Mesenchymal stem cell (in vitro differentiated cells and primary cell): ENCODE results near the gene COL18A1.

Experiments used
- DNase-seq: peaks from one replicate; pipeline ENCODE4 v3.0.0-alpha.2; 2013
- H2AFZ ChIP-seq: one replicate; pipeline ENCODE4 v1.6.1; 2013; ENCODE audit warnings: low read depth, mild to moderate bottlenecking, control low read depth, inconsistent platforms, low read length, moderate library complexity
- H2AK5ac ChIP-seq: 2 replicates; pipeline ENCODE4 v1.6.1; 2013; ENCODE audit warnings: low read length, moderate library complexity, mild to moderate bottlenecking, inconsistent platforms; ENCODE audit not compliant: severe bottlenecking
- H2BK120ac ChIP-seq: one replicate; pipeline ENCODE4 v1.6.1; 2013; ENCODE audit warnings: low read depth, mild to moderate bottlenecking, inconsistent platforms, low read length, moderate library complexity
- H2BK12ac ChIP-seq, 2 experiments: one replicate each; pipeline ENCODE4 v1.6.1; 2013; ENCODE audit warnings: inconsistent platforms in 2 of 2, low read length in 2 of 2, mild to moderate bottlenecking in 2 of 2, moderate library complexity in 2 of 2, control low read depth in 1 of 2
- H2BK15ac ChIP-seq: one replicate; pipeline ENCODE4 v1.6.1; 2013; ENCODE audit warnings: mild to moderate bottlenecking, low read depth, inconsistent platforms; ENCODE audit not compliant: poor library complexity, severe bottlenecking
- H2BK5ac ChIP-seq: 2 replicates; pipeline ENCODE4 v1.6.1; 2013; ENCODE audit warnings: low read depth, mild to moderate bottlenecking, low read length, control low read depth, inconsistent platforms; ENCODE audit not compliant: poor library complexity, severe bottlenecking
- H3K14ac ChIP-seq, 2 experiments: one replicate each; pipeline ENCODE4 v1.6.1; 2013; ENCODE audit warnings: inconsistent platforms in 2 of 2, low read length in 2 of 2, control low read depth in 1 of 2, mild to moderate bottlenecking in 1 of 2, moderate library complexity in 1 of 2
- H3K18ac ChIP-seq, 2 experiments: one replicate each; pipeline ENCODE4 v1.6.1; 2013; ENCODE audit warnings: inconsistent platforms in 2 of 2, low read length in 2 of 2, control low read depth in 1 of 2, low read depth in 1 of 2, mild to moderate bottlenecking in 1 of 2
- H3K23ac ChIP-seq, 2 experiments: one replicate each; pipeline ENCODE4 v1.6.1; 2013; ENCODE audit warnings: inconsistent platforms in 2 of 2, low read length in 2 of 2, mild to moderate bottlenecking in 2 of 2, moderate library complexity in 2 of 2, control low read depth in 1 of 2
- H3K27ac ChIP-seq: 2 replicates; pipeline ENCODE4 v1.5.1; 2013; ENCODE audit warnings: mild to moderate bottlenecking, moderate library complexity, low read length, control low read depth, inconsistent platforms; ENCODE audit not compliant: poor library complexity, severe bottlenecking
- H3K27me3 ChIP-seq, 2 experiments: 2 replicates each; pipeline versions ENCODE4 v1.6.1 to v1.7.0; 2013; ENCODE audit warnings: low read length in 2 of 2, mild to moderate bottlenecking in 2 of 2, moderate library complexity in 2 of 2, control low read depth in 1 of 2, inconsistent platforms in 1 of 2; ENCODE audit not compliant: control insufficient read depth in 1 of 2, insufficient read depth in 1 of 2
- H3K36me3 ChIP-seq, 2 experiments: 2 replicates each; pipeline versions ENCODE4 v1.6.1 to v1.7.0; 2013; ENCODE audit warnings: low read length in 2 of 2, control low read depth in 1 of 2, inconsistent platforms in 1 of 2, low read depth in 1 of 2, mild to moderate bottlenecking in 1 of 2; ENCODE audit not compliant: insufficient read depth in 2 of 2, control insufficient read depth in 1 of 2
- H3K4ac ChIP-seq, 2 experiments: one replicate each; pipeline ENCODE4 v1.6.1; 2013; ENCODE audit warnings: inconsistent platforms in 2 of 2, low read length in 2 of 2, mild to moderate bottlenecking in 2 of 2, moderate library complexity in 2 of 2, control low read depth in 1 of 2, low read depth in 1 of 2
- H3K4me1 ChIP-seq: 2 replicates; pipeline ENCODE4 v1.6.1; 2013; ENCODE audit warnings: low read depth, low read length, control low read depth; ENCODE audit not compliant: control insufficient read depth, insufficient read depth
- H3K4me2 ChIP-seq: 2 replicates; pipeline ENCODE4 v1.6.1; 2013; ENCODE audit warnings: low read length, mild to moderate bottlenecking, inconsistent platforms; ENCODE audit not compliant: poor library complexity, severe bottlenecking
- H3K4me3 ChIP-seq, 2 experiments: 2 replicates each; pipeline versions ENCODE4 v1.5.1 to v1.7.0; 2013; ENCODE audit warnings: low read length in 2 of 2, mild to moderate bottlenecking in 2 of 2, control low read depth in 1 of 2, low read depth in 1 of 2; ENCODE audit not compliant: insufficient read depth in 1 of 2
- H3K79me1 ChIP-seq: replicated peaks from 2 replicates; pipeline ENCODE4 v1.6.1; 2013; ENCODE audit warnings: mild to moderate bottlenecking, control low read depth, low read length, inconsistent platforms; ENCODE audit not compliant: poor library complexity, severe bottlenecking
- H3K9ac ChIP-seq: 2 replicates; pipeline ENCODE4 v1.7.0; 2013; ENCODE audit warnings: mild to moderate bottlenecking, low read length, moderate library complexity
- H3K9me3 ChIP-seq: 2 replicates; pipeline ENCODE4 v1.7.0; 2013; ENCODE audit warnings: mild to moderate bottlenecking, low read length; ENCODE audit not compliant: control insufficient read depth
- H4K8ac ChIP-seq: one replicate; pipeline ENCODE4 v1.6.1; 2013; ENCODE audit warnings: inconsistent platforms, mild to moderate bottlenecking, low read length, moderate library complexity
- H4K91ac ChIP-seq: one replicate; pipeline ENCODE4 v1.6.1; 2013; ENCODE audit warnings: mild to moderate bottlenecking, low read length, inconsistent platforms
- WGBS: methylation state at CpG from one replicate; pipeline ENCODE4 v1.1.7; 2013; ENCODE audit warnings: mixed read lengths; 5-methylcytosine and 5-hydroxymethylcytosine counted together

Gene COL18A1

GRCh38 chr21:45481977-45482898, 77.3 kb downstream of the COL18A1 start:
- no peak overlapping the region for H3K18ac ChIP-seq
- H3K4me2 ChIP-seq = no peak overlapping the region
- no peaks in the 10 kb centered on the region for H3K27me3 ChIP-seq
- H2BK15ac ChIP-seq = no peak overlapping the region
- no peak overlapping the region for H2AFZ ChIP-seq
- no peak for DNase-seq
- WGBS = 98% methylated on average over 31 of the region's 33 CpGs
- no peak overlapping the region for H2AK5ac ChIP-seq
- H2BK120ac ChIP-seq = no peak overlapping the region
- peaks cover 5% of the 10 kb centered on the region for H3K4me1 ChIP-seq
- no peak overlapping the region for H3K14ac ChIP-seq
- no peak overlapping the region for H3K9ac ChIP-seq
- peaks cover 41% of the 10 kb centered on the region for H3K79me1 ChIP-seq
- H2BK12ac ChIP-seq = no peak overlapping the region
- no peaks in the 10 kb centered on the region for H3K9me3 ChIP-seq
- H3K36me3 ChIP-seq = peaks cover 57 to 91% of the 10 kb centered on the region in 2 experiments
- no peak overlapping the region for H4K91ac ChIP-seq
- H4K8ac ChIP-seq = no peak overlapping the region
- no peak overlapping the region for H3K23ac ChIP-seq
- no peak overlapping the region for H3K27ac ChIP-seq
- no peak overlapping the region for H3K4me3 ChIP-seq
- H2BK5ac ChIP-seq = no peak overlapping the region
- no peak overlapping the region for H3K4ac ChIP-seq

DNA sequence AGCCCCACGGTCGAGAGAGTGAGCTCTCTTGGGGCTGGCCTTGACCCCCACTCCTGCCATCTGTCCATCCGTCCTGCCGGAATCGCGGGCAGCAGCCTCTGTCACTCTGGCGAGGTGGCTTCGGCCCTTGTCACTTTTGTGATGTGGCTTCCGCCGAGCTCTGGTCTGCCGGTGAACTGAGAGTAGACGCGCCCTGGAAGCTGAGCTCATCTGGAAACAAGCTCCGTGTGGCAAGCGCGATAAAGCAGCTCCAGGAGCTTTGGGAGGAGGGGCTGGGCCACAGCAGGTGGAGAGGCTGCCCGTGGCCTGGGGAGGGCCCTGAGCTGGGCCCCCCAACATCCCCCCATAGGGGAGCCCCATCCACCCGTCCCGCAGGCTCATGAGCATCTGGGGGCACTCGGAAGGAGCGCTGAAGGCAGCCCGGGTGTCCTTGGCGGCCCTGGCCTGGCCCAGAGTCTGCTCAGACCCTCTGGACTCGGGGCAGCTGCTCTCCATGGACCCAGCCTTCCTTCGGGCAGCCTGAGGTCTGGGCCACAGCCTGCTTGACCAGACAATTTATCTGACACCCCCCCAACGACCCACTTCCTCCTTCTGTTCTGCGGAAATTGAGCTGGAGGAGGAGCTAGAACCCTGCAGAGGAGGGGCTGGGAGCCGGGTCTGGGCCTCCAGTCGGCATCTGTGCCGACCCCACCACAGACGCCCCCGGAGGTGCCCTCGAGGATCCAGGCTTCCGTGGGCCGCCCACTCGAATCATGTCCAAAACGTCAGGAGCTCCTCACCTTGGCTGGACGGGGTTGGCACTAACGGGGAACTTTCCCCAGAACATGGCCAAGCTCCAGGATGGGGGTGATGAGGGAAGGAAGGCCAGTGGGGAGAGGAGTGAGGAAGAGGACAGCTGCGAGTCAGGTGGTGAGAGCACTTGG, 78.2 kb downstream of the COL18A1 start:
- H2BK5ac ChIP-seq = no peak overlapping the region
- H3K23ac ChIP-seq = no peak overlapping the region
- no peak overlapping the region for H2AFZ ChIP-seq
- no peak overlapping the region for H3K9ac ChIP-seq
- H3K4me1 ChIP-seq = peaks cover 12% of the 10 kb centered on the region
- no peak for DNase-seq
- no peak overlapping the region for H3K4ac ChIP-seq
- H2BK120ac ChIP-seq = no peak overlapping the region
- peaks cover 64 to 89% of the 10 kb centered on the region in 2 experiments for H3K36me3 ChIP-seq
- no peak overlapping the region for H3K18ac ChIP-seq
- H3K4me2 ChIP-seq = no peak overlapping the region
- H3K4me3 ChIP-seq = no peak overlapping the region
- H4K8ac ChIP-seq = no peak overlapping the region
- H3K27ac ChIP-seq = no peak overlapping the region
- peaks cover 40% of the 10 kb centered on the region for H3K79me1 ChIP-seq
- H3K9me3 ChIP-seq = no peaks in the 10 kb centered on the region
- no peak overlapping the region for H3K14ac ChIP-seq
- H2AK5ac ChIP-seq = no peak overlapping the region
- 94% methylated on average over 34 of the region's 40 CpGs for WGBS
- no peak overlapping the region for H2BK12ac ChIP-seq
- H4K91ac ChIP-seq = no peak overlapping the region
- no peak overlapping the region for H2BK15ac ChIP-seq
- H3K27me3 ChIP-seq = no peaks in the 10 kb centered on the region

GRCh38 chr21:45484318-45484717, 79.4 kb downstream of the COL18A1 start:
- Histone ChIP-seq H2BK15ac (no peak overlapping the region), H2BK5ac (no peak overlapping the region), H2AFZ (no peak overlapping the region), H3K4me3 (no peak overlapping the region), H3K4me1 (peaks cover 23% of the 10 kb centered on the region), H3K18ac (no peak overlapping the region), H3K9ac (no peak overlapping the region), H3K4ac (no peak overlapping the region), H2BK120ac (no peak overlapping the region), H2BK12ac (no peak overlapping the region), H3K27me3 (no peaks in the 10 kb centered on the region), H4K91ac (no peak overlapping the region), H4K8ac (no peak overlapping the region), H3K79me1 (peaks cover 40% of the 10 kb centered on the region), H3K4me2 (no peak overlapping the region), H3K23ac (no peak overlapping the region), H2AK5ac (no peak overlapping the region), H3K14ac (no peak overlapping the region), H3K27ac (no peak overlapping the region), H3K36me3 (peaks cover 60 to 88% of the 10 kb centered on the region in 2 experiments), H3K9me3 (no peaks in the 10 kb centered on the region)
- DNase-seq = no peak
- WGBS = 95% methylated on average over 5 of the region's 6 CpGs
